Sigmoid colon (tissue), 4 donors: ENCODE data around the gene TCN1.

Experiments used
- CTCF ChIP-seq, 4 experiments: fragments of 450-650 bp in 3 of 4; fragments of 200-600 bp in 1 of 4; IDR thresholded peaks; one replicate each; pipeline ENCODE4 v1.5.1; 2016 to 2019; ENCODE audit warnings: antibody characterized with exemption in 4 of 4, mild to moderate bottlenecking in 3 of 4, moderate library complexity in 2 of 4
- EP300 ChIP-seq, 4 donors: sonication (generic); formaldehyde crosslinking; IDR thresholded peaks; one replicate each; pipeline ENCODE4 v1.6.1; 2017; ENCODE audit warnings: antibody characterized with exemption in 4 of 4
- POLR2AphosphoS5 ChIP-seq, 4 donors: sonication (generic); formaldehyde crosslinking; IDR thresholded peaks; one replicate each; pipeline ENCODE4 v1.6.1; 2017; ENCODE audit warnings: antibody characterized with exemption in 4 of 4

GRCh38 chr11:59810189-59810910 lies 55.9 kb downstream of the TCN1 start, which contains the start of gene MRPL16:
- TF ChIP-seq CTCF (IDR thresholded peaks at IDR 0.05) (peak in 1 of 4 experiments; percentile 14), EP300 (IDR thresholded peaks at IDR 0.05) (no peak), POLR2AphosphoS5 (IDR thresholded peaks at IDR 0.05) (peak in 3 of 4 donors; percentile 32 to 69 (median 54))
